GM12865 (cell line): ENCODE data around the gene MYH14.
"Not testable (repeated sequence)": the region's sequence is repeated elsewhere in the genome, so short reads cannot be mapped to it uniquely, and the experiment has no call there.

Experiments
- DNase-seq: peaks from one replicate; pipeline ENCODE4 v3.0.0; 2010; ENCODE audit warnings: low read depth
- H3K4me3 ChIP-seq: 2 replicates; pipeline ENCODE4 v1.5.1; 2011; ENCODE audit warnings: mild to moderate bottlenecking, low read depth, low read length, control low read depth
- TF ChIP-seq, protein P1 (sequence below): IDR thresholded peaks from 2 replicates; pipeline ENCODE4 v1.5.1; 2011; ENCODE audit warnings: low read length, control low read depth, low read depth, inconsistent platforms; ENCODE audit not compliant: insufficient read depth; ENCODE audit errors: missing control alignments

MYH14 gene

DNA sequence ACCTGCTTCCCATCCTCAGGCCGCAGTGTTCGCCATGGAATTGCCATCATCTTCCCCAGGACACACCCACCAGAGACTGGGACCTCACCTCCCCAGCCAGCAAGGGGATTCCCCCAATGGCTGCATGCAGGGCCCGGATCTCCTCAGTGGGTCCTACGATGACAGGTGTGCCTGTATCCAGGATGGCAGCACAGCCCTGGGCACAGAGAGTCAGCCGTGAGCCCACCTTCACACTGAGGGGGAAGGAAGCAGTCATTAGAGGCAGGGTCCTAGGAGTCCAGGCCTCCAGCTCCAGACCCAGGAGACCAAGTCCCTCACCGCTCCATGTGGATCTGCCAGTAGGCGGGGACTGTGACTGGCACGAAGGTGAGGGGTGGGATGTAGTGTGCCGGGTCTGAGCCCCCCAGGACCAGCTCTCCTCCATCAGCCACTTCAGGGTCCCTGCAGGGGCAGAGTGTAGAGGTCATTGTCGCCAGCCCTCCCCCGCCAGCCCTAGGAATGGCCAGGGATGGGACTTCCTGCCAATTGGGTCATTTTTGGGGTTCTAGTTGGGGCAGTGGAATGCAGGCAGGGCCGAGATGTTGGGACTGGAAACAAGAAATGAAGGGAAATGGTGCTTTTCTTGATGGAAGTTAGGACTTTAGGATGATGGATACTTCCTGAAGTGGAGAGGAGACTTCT is 131.5 kb downstream of the MYH14 start:
- TF ChIP-seq, protein P1, sequence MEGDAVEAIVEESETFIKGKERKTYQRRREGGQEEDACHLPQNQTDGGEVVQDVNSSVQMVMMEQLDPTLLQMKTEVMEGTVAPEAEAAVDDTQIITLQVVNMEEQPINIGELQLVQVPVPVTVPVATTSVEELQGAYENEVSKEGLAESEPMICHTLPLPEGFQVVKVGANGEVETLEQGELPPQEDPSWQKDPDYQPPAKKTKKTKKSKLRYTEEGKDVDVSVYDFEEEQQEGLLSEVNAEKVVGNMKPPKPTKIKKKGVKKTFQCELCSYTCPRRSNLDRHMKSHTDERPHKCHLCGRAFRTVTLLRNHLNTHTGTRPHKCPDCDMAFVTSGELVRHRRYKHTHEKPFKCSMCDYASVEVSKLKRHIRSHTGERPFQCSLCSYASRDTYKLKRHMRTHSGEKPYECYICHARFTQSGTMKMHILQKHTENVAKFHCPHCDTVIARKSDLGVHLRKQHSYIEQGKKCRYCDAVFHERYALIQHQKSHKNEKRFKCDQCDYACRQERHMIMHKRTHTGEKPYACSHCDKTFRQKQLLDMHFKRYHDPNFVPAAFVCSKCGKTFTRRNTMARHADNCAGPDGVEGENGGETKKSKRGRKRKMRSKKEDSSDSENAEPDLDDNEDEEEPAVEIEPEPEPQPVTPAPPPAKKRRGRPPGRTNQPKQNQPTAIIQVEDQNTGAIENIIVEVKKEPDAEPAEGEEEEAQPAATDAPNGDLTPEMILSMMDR, result no peak
- DNase-seq, result no peak
- H3K4me3 ChIP-seq, result no peak overlapping the region

DNA sequence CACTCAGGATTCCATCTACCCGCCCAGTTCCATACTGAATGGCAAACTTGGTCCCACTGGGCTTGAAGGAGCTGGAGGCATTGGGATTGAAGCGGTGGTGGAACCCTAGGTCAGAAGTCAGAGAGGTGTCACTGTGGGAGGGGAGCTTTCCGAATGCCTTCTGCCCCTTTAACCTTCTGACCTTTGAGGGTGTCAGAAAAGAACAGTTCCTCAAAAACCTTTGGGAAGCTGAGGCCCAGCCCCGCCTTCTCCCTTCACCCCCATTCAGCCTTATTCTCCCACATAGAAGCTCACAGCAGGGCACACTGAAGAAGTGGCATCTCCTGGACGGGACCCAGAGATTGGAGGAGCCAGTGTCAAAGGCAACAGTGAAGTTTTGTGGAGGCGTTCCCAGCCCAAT is 133.6 kb downstream of the MYH14 start:
- not testable (repeated sequence) for DNase-seq, H3K4me3 ChIP-seq

DNA sequence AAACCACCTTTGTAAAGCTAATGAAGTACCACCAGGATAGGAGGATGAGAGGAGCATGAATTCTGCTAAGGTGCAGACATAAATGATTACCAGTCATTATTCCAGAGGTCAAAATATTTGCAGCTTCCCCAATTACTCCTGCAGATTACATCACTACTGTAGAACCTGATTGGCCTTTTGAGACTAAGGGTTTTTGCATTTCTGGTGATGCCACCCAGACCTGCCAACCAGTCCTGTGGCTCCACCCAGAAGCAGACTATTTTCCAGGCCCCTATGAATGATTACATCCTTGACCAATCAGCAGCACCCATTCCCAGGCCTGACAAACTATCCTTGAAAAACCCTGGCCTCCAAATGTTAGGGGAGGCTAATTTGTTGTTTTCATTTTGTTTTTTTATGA is 136.9 kb downstream of the MYH14 start:
- H3K4me3 ChIP-seq, result peak overlapping the region; percentile 81
- DNase-seq, result no peak
- TF ChIP-seq, protein P1, result no peak

DNA sequence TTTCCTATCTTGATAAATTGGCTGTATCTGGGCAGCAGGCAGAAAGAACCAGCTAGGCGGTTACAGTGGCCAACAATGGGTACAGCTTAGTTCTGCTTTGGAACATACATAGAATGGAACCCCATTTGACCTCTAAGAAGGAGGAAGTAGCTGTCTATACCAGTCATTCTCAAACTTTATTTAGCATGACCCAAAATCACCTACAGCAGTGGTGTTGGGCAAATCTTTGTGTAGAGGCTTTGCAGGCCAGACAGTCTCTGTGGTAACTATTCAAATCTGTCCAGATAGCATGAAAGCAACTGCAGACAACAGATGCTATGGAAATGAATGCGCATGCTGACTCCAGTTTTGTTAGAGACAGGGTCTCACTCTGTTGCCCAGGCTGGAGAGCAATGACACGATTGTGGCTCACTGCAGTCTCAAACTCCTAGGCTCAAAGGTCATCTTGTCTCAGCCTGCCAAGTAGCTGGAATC is 137.7 kb downstream of the MYH14 start:
- peak; percentile 93 for DNase-seq
- TF ChIP-seq, protein P1, result no peak
- peak overlapping the region; percentile 81 for H3K4me3 ChIP-seq

DNA sequence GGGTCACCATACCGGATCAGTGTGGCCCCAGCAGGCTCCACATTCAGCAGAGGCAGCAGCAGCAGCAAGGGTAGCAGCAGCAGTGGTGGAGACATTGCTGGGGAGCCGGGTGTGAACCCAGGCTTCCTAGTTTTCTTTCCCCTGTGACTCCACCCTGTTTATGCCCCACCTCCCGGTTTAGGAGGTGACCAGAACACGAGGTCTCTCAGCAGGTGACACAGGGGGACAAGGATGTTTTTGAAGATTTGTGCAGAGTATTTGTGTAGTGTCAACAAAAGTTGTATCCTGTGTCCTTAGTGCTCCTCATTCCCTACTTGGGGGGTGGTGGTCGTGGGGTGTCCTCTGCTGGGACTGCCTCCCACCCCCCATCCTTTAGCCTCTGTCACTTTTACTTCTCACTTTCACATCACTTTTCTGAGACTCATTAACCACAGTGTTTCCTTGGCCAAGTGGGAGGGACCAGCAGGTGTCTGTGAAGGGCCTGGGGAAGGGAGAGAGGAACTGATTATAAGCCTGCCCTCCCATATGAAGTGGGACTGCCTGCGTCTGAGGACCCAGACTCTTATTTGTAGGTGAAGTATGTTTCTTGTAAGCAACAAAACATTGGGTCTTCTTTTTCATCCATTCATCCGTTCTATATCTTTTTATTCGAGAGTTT is 141.4 kb downstream of the MYH14 start:
- peak overlapping the region; percentile 81 for H3K4me3 ChIP-seq
- TF ChIP-seq, protein P1, result no peak
- peak; percentile 90 for DNase-seq

DNA sequence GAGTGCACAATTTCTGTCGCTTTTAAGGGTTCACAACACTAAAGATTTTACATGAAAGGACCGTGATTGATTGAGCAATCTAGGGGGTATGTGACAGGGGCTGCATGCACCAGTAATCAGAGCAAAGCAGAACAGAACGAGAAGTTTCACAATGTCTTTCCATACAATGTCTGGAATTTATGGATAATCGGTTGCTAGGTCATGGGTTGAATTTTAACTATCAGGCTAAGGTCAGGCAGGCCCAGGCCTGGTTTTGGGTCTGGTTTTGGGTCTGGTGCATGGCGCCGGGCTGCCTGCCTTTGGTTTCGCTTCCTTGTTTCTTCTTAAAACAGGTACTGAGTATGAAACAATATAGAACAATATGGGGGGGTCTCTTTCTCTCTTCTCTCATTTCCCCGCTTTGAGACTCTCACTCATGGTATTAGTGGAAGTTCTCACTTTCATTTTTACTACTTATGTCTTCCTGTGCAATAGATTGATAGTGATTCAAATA is 143.7 kb downstream of the MYH14 start:
- H3K4me3 ChIP-seq, result not testable (repeated sequence)
- DNase-seq, result peak; percentile 88

DNA sequence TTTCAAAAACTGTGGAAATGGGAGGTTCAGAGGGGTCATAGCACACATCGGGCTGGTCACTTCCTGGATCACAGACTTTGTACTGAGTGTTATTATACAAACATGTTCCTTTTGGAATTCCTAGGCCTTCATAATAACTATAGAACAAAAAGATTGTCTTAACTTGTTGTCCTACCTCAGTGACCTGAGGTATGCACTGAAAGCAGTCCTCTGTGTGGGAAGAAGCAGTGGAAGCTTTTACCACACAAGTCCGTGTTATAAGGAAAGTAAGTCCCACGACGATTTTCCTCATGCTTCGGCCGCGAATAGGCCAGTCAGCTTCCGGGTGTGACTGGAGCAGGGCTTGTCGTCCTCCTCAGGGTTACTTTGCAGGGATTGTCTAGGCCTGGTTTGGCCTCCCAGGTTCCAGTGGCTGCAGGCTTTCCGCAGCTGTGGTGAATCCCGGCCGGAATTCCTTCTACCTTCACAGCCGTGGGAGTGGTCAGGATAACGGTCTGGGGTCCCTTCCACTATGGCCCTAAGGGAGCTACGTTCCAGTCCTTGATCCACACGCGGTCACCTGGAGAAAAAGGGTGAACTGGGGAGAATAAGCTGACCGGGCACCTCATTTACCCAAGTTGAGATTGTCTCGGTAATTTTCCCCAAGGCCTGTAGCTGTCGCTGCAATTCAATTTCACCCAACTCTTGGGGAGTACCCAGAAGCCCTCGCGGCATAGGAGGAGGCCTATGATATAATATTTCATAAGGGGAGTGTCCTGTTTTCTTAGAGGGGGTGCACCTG is 146.0 kb downstream of the MYH14 start:
- TF ChIP-seq, protein P1, result no peak
- no peak for DNase-seq
- H3K4me3 ChIP-seq, result no peak overlapping the region

DNA sequence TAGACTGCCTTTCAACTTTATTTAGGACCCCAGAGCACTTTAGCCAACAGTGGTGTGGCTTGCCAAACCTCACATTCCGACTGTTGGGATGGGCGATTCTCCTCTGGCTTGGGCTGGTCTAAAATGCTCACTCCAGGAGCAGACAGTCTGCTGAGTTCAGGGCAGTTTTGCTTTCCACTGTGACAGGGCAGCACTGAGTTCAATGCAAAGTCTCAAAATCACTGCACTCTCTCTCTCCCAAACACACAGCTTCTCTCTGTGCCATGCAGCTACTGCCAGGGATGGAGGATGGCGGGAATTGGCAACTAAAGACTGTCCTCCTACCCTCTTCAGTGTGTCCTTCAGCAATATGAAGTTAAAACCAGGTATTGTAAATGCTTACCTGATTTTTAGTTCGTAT is 148.8 kb downstream of the MYH14 start:
- H3K4me3 ChIP-seq, result no peak overlapping the region
- TF ChIP-seq, protein P1, result no peak
- no peak for DNase-seq

DNA sequence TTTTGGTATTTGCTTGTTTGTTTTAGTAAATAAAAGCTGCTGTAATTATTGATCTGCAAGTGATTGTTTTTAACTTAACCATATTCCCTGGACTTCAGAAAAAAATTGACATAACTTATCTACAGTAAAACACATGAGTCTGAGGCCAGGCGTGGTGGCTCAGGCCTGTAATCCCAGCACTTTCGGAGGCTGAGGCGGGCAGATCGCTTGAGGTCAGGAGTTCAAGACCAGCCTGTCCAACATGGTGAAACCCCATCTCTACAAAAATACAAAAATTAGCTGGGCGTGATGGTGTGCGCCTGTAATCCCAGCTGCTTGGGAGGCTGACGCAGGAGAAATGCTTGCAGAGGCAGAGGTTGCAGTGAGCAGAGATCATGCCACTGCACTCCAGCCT is 150.1 kb downstream of the MYH14 start:
- not testable (repeated sequence) for DNase-seq, H3K4me3 ChIP-seq
